HFFc6 (cell line): ENCODE measurements around the gene DLG2. TPM values are rescaled to one million over a fixed set of nuclear protein-coding genes. Genes with fewer than 3 reads are reported as not detected.

Source experiments
- DNase-seq: peaks from one replicate; pipeline ENCODE4 v3.0.0-alpha.2; 2018
- H3K27ac Mint-ChIP-seq: 2 replicates; pipeline ENCODE4 v1.8.0; 2020; ENCODE audit warnings: mild to moderate bottlenecking, mixed read lengths
- H3K27me3 Mint-ChIP-seq: 2 replicates; pipeline ENCODE4 v1.8.0; 2021; ENCODE audit warnings: mild to moderate bottlenecking, moderate library complexity, mixed read lengths; ENCODE audit not compliant: insufficient read depth
- H3K36me3 Mint-ChIP-seq: 2 replicates; pipeline ENCODE4 v1.8.0; 2021; ENCODE audit warnings: low read depth, mixed read lengths
- H3K4me1 Mint-ChIP-seq: 2 replicates; pipeline ENCODE4 v1.8.0; 2020; ENCODE audit warnings: low read depth, mixed read lengths
- H3K4me3 Mint-ChIP-seq: 2 replicates; pipeline ENCODE4 v1.8.0; 2020; ENCODE audit warnings: mild to moderate bottlenecking, moderate library complexity, mixed read lengths
- H3K9me3 Mint-ChIP-seq: 2 replicates; pipeline ENCODE4 v1.8.0; 2020; ENCODE audit warnings: mild to moderate bottlenecking, mixed read lengths
- total RNA-seq, 6 experiments: library from RNA; stranded (reverse); fragmentation: NEBNext Ultra II Directional; extraction: Animal tissue kit (Norgen Biotek cat#: 25700); gene quantifications; 2 replicates in 1 of 6; 3 replicates in 5 of 6; pipeline ENCODE4 v1.2.3, GENCODE V29; 2021
- TF ChIP-seq, protein P1 (sequence below): fragments of 200-600 bp; sonication (generic); IDR thresholded peaks from 2 replicates; pipeline ENCODE4 v1.5.0; 2021; ENCODE audit warnings: antibody characterized with exemption, mild to moderate bottlenecking

The DLG2 gene
- total RNA-seq, 6 experiments from 2014 or later, result 0.39 to 1.00 (median 0.80) TPM; not detected in 1

DNA sequence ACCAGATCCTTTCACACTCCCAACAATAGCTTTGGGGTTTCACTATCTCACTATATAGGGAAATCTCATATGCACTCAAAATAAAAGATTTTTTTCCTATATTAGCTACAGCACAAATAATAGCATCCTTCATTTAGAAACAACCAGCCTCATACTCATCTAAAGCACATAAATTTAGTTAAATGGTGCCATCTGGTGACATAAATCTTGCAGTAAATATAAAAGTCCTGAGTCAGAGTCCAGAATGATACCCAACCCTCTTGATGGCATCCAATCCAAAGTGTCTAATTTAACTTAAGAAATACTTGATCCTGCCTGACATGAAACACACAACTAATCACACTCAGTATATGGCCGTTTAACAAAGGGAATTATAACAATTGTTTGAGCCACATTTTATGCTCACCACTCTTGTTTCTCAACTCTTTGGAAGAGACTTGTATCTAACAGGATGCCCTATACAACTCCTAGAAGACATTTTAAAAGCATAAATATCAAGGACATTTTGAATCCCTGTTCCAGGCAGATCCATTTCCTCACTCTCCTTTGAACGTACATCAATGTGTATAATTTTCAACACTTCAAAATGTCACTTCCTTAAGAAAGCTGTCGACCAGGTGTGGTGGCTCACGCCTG lies 36.2 kb downstream of the DLG2 start:
- H3K27ac Mint-ChIP-seq, result no peak overlapping the region
- H3K27me3 Mint-ChIP-seq, result no peaks in the 10 kb centered on the region; the same call in 1 of the 2 replicates
- peak; percentile 27 for DNase-seq
- H3K4me3 Mint-ChIP-seq, result no peak overlapping the region
- TF ChIP-seq, protein P1, sequence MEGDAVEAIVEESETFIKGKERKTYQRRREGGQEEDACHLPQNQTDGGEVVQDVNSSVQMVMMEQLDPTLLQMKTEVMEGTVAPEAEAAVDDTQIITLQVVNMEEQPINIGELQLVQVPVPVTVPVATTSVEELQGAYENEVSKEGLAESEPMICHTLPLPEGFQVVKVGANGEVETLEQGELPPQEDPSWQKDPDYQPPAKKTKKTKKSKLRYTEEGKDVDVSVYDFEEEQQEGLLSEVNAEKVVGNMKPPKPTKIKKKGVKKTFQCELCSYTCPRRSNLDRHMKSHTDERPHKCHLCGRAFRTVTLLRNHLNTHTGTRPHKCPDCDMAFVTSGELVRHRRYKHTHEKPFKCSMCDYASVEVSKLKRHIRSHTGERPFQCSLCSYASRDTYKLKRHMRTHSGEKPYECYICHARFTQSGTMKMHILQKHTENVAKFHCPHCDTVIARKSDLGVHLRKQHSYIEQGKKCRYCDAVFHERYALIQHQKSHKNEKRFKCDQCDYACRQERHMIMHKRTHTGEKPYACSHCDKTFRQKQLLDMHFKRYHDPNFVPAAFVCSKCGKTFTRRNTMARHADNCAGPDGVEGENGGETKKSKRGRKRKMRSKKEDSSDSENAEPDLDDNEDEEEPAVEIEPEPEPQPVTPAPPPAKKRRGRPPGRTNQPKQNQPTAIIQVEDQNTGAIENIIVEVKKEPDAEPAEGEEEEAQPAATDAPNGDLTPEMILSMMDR, result peak; percentile 66
- no peaks in the 10 kb centered on the region for H3K36me3 Mint-ChIP-seq
- H3K4me1 Mint-ChIP-seq, result no peaks in the 10 kb centered on the region
- H3K9me3 Mint-ChIP-seq, result no peaks in the 10 kb centered on the region

DNA sequence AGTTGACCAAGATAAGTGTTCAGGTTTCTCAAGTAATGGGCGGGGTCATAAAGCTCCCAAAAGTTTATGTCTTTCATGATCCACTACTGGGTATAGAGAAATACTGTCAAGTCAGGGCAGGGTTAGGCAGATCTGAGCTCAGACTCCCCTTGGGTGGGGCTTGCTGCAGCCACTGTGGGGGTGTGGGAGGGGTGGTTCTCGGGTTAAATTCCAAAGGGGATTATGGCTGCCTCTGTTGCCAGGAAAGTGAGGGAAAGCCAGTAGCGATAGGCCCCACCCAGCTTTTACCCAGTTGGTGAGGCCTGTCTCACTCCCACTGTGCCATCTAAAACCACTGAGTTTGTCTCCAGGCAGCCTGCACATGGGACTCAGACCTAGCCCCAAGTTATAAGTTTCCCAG lies 37.8 kb downstream of the DLG2 start:
- no peak overlapping the region for H3K4me3 Mint-ChIP-seq
- H3K27me3 Mint-ChIP-seq, result no peaks in the 10 kb centered on the region; the same call in 1 of the 2 replicates
- DNase-seq, result no peak
- no peaks in the 10 kb centered on the region for H3K4me1 Mint-ChIP-seq
- no peaks in the 10 kb centered on the region for H3K9me3 Mint-ChIP-seq
- no peak overlapping the region for H3K27ac Mint-ChIP-seq
- no peaks in the 10 kb centered on the region for H3K36me3 Mint-ChIP-seq
- TF ChIP-seq, protein P1, result no peak

DNA sequence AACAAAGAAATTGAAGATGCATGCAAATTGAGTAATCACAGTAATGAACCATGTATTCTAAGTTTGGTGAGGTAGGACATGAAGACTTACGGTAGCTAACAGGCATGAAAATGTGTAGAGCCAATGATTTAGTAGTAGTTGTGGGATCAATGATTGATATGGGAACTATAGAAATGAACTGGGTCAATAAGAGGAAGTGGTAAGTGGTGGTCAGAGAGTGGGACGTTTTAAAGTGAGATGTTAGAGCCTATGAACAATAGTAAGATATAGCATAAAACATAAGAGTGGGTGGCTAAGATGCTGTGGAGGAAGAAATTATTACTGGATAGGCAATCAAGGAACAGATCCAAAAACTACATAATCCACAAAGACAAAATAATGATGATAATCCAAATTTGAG lies 45.0 kb downstream of the DLG2 start:
- H3K9me3 Mint-ChIP-seq, result no peaks in the 10 kb centered on the region

DNA sequence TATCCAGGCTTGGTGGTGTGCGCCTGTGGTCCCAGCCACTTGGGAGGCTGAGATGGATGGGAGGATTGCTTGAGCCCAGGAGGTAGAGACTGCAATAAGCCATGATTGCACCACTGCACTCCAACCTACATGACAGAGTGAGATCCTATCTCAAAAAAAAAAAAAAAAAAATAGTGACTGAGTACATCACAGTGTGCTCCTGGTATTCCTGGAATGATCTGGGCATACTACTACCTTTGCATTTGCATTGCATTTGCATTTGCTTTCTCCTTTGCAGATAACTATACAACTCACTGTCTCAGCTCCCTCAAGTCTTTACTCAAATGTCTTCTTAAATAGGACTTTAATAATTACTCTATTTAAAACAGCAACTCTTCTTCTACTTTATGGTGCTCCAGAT lies 51.8 kb downstream of the DLG2 start:
- TF ChIP-seq, protein P1, result no peak
- Mint-ChIP-seq H3K36me3 (no peaks in the 10 kb centered on the region), H3K4me3 (no peak overlapping the region), H3K27ac (no peak overlapping the region), H3K4me1 (no peaks in the 10 kb centered on the region), H3K9me3 (no peaks in the 10 kb centered on the region), H3K27me3 (peaks cover 4% of the 10 kb centered on the region)
- no peak for DNase-seq

More for the DNA sequence above, 45.0 kb downstream of the DLG2 start:
- Mint-ChIP-seq H3K36me3 (no peaks in the 10 kb centered on the region), H3K4me1 (no peaks in the 10 kb centered on the region), H3K27ac (no peak overlapping the region), H3K4me3 (no peak overlapping the region), H3K27me3 (peaks cover 1% of the 10 kb centered on the region; the same call in 1 of the 2 replicates)
- TF ChIP-seq, protein P1, result no peak
- no peak for DNase-seq

DNA sequence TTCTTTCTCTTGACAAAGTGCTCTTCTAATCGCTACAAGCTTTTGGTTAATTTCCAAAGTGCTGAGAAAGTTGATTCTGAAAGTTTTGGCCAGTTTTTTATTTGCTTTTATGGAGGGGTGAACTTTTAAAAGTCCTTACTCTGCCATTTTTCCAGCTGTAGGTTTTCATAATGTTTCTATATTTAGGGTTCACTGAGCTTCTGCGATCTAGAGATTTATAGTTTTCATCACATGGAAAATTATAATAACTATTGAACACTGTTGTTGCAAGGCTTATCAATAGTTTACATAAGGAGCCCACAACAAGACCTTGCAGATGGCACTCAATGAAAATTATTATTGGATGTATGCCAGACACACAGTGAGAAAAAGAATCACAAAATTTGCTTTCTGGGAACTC lies 55.1 kb downstream of the DLG2 start:
- no peak overlapping the region for H3K27ac Mint-ChIP-seq
- no peaks in the 10 kb centered on the region for H3K9me3 Mint-ChIP-seq
- TF ChIP-seq, protein P1, result no peak
- peaks cover 9% of the 10 kb centered on the region for H3K27me3 Mint-ChIP-seq
- H3K4me1 Mint-ChIP-seq, result no peaks in the 10 kb centered on the region
- no peak for DNase-seq
- H3K36me3 Mint-ChIP-seq, result no peaks in the 10 kb centered on the region
- H3K4me3 Mint-ChIP-seq, result no peak overlapping the region
